ENCODE results near the gene IMP4.

DNA sequence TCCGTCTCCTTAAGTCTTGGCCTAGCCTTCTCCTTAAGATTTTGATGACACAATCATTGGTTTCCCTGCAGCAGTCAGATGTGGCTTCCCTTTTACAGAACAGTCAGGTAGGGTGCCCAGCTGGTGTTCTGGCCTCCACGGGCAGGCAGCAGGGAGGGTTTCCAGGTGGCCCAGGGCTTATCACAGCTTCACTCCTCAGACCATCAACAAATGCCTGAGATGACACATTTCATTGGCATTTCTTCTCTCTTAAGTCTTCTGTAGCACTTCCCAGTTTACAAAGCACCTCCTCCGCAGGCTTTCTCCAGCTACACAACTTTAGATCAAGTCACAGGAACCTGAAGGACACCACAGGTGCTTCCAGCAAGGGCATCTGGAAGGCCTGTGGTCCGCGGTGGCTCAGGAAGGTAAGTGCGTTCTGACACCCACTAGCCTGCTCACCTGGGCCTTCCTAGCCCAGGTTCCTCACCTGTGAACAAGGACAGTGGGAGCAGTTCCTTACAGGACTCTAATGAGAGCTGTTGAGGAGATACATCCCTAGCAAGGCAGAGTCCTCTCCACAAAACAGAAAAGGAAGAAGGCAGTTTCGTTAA lies 50.7 kb downstream of the IMP4 start:
- no peak for TF ChIP-seq CTCF (IDR thresholded peaks at IDR 0.05; ENCODE audit: low read depth, low read length, poor library complexity, severe bottlenecking)
- no peak for TF ChIP-seq EZH2phosphoT487 (IDR thresholded peaks at IDR 0.05; ENCODE audit: borderline replicate concordance, low read length)
